IPS-NIHi7 (cell line): ENCODE results near the gene RAMACL.

Source experiments
- DNase-seq: peaks from one replicate; pipeline ENCODE4 v3.0.0; 2012; ENCODE audit warnings: mixed read lengths; ENCODE audit errors: extremely low spot score

RAMACL gene

DNA sequence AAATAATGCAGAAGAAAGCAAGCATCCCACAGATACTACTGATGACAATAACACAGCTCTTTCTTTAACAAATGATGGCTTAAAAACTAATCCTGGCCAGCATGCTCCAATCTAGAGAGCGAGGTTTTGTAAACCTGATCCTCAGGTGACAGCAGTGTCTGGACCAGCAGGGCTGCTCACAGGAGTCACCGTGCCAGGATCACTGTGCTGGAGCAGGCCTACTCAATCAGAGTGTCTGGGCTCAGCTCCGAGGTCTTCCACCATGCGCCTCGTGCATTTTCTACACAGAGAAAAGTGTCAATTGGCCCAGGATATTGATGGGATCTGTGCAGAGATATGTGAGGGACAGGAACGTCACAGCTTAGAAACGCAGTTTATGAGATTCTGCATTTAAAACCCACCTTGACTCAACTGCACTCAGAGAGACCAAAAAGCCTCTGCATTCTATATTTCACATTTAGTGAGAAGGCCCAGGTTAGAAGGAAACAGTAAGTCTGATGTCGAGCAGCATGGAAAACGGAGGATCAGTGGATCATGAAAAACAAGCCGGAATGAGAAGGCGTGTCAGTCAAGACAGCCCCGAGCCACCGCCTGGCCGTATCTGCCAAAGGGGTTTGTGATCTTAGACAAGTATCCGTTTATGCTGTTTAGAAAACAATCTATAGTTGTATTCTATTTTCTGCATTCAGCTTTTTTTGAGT is 7.8 kb downstream of the RAMACL start:
- no peak for DNase-seq

DNA sequence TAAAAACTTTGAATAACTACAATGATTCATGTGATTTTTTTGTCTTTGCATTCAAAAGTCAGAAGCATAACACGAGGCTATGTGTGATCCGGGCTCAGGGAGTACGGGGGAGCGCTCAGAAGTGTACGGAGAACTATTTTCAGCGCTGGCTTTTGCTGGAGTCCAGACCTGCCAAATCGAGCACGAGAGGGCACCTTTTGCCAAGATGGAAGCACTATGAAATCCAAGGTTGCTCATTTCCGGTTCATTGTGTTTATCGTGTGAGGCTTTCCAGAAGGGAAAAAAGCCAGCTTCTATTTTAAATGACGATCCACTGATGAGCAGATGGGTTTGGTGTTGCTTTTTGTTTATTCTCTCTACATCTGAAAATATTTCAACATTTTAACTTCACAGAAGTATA is 11.3 kb downstream of the RAMACL start:
- DNase-seq = no peak

- DNase-seq = no peak
Measured at GRCh38 chr6:166573511-166574216, 12.8 kb downstream of the RAMACL start.

- DNase-seq = peak; percentile 53
Measured at GRCh38 chr6:166572370-166573261, 13.9 kb downstream of the RAMACL start.

GRCh38 chr6:166570929-166571713 is 15.4 kb downstream of the RAMACL start:
- no peak for DNase-seq

GRCh38 chr6:166569206-166569605 is 17.3 kb downstream of the RAMACL start:
- DNase-seq = no peak

DNA sequence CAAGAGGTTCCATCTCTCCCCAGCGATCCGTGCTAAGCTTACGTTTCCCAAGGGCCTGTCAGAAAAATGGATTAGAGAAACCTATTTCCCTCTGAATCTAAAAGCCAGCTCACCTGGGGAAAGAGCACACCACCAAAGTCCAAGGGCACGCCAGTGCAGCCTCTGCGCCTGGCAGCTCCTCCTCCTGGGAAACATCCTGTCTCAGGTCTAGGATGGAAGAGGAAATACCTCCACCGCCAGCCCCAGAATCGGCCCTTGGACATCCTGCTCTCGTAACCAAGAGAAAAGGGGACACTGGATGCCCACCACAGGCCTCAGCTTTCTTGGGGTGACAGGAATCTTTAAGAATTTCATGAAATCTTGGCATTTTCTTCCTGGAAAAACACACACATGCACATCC is 18.7 kb downstream of the RAMACL start:
- no peak for DNase-seq

GRCh38 chr6:166567107-166567506 is 19.4 kb downstream of the RAMACL start:
- no peak for DNase-seq

DNA sequence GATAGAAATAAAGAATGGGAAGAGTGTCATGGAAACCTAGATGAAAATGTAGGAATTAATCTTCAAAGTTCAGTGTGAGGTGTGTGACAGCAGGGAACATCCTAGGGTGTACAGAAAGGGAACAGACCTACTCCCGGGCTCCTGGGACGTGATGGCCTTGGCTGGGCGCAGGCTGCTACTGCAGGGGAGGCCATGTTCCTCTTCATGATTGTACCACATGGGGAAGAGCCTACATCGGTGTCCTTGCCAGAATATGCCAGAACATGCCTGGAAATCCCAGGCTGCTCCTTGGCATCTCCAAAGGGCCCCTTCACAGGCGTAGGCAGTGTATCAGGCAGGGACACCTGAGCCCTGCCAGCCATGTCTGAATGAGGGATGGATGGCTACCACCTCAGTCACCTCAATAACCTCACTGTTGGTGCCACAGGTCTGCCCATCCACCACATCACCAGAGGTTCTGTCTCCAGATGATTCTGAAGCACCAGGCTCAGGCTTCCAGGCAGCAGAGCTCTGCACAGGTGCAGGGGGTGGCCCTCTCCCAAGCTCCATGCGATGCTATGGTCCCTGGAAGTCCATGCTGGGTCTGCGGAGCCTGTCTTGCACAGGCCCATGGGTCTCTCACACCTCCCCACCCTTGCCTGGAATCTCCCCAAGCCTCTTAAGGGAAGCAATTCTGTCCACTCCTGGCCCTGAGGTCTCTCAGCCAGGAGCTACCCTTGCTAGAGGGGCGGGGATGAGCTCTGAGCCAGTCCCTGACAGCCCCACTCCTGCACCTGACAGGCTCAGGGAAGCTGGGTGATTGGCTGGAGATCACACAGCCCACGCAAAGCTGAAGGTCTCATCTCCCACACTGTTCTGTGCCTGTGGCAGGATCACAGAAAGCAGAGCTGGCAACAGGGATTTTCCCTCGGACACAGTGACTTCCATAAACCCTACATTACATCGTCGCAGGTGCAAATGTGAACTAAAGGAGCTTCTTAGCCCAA is 20.2 kb downstream of the RAMACL start:
- DNase-seq = no peak

DNA sequence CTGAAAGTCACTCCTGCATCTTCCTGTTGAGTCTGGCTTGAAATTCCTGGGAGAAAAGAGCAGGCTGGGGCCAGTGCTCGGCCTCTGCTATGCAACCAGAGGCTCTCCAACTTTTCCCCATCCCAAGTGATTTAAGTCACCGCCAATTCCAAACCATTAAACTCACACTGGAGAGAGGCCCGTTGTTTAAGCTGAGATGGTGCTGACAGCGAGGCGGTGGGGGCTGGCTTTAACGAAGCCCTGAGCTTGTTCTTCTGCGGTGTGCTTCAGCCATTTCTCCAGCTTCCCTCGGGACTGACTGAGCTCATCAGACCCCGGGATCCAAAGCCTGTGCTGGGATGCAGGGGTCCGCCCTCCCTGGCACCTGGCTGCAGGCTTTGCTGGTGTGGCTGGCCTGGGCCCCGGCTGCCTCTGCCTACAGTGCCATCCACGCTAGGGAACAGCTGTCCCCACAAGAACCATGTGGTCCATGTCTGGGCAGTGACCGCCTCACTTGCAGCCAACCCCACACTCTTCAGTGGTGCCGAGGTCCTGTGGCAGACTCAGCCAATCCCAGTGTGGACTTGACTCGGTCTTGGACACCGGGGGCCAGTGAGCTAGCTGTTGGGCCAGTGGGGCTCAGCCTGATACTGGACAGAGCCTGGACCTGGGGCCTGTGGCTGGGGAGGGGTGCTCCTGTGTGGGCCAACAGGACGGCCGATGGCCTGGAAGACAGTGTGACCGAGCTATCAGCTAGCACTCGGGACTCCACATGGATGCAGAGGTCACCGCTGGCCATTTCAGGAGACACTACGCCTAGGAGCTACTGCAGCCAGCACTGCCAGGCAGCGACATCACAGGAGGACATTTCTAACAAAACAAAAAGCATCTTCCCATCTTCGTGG is 21.2 kb downstream of the RAMACL start:
- no peak for DNase-seq

GRCh38 chr6:166563805-166564204 is 22.7 kb downstream of the RAMACL start:
- no peak for DNase-seq

- no peak for DNase-seq
Measured at GRCh38 chr6:166563200-166563599, 23.3 kb downstream of the RAMACL start.

DNA sequence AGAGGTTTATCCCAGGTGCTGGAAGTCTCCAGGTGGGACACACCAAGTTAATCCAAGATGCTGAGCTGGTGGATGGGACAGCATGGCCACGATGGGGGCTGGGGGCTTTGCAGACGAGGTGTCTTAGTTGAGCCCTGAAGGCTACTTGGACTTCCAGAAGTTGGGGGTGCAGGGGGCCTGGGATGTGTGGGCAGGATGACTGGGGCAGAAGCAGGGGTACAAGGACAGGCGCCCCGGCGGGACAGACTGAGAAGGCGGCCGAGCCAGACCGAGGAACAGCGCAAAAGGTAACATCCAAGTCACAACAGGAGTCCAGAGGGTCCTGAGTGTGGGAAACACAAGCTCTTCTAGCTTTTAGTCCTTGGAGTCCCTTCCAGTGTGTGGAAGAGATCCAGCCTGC is 23.8 kb downstream of the RAMACL start:
- DNase-seq = no peak

GRCh38 chr6:166561771-166562359 is 24.6 kb downstream of the RAMACL start:
- DNase-seq = no peak

- DNase-seq = no peak
Measured at GRCh38 chr6:166560222-166560621, 26.3 kb downstream of the RAMACL start.

- no peak for DNase-seq
Measured at GRCh38 chr6:166559662-166560061, 26.8 kb downstream of the RAMACL start.

DNA sequence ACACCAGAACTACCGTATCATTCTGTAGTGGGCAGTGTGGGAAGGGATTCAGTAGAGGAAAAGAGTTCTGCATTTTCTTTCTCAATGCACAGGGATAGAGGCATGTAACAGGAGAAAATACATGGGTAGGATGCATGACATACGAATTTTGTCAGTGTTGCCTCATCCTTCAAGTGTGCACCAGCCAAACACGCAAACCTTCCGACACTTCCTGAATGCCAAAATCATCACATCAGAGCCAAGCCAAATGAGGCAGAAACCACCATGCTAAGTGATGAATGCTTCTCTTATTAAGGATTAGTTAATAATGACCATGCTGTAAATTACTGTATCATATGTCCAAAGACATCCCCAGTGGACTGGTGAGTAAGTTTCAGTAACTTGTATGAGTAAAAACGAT is 27.3 kb downstream of the RAMACL start:
- DNase-seq = no peak

- DNase-seq = no peak
Measured at GRCh38 chr6:166558156-166559005, 28.1 kb downstream of the RAMACL start.
